IMR-90 (cell line): Measurements from ENCODE around the gene ACOT9. TPM values are rescaled to one million over a fixed set of nuclear protein-coding genes. Genes with fewer than 3 reads are reported as not detected.

ENCODE experiments used
- ATAC-seq: fragments of 200-7000 bp; cut with Tn5 transposase; 2 replicates; pipeline ENCODE4 v1.9.1; 2020; ENCODE audit warnings: low read depth, mild to moderate bottlenecking, moderate library complexity
- BruUV-seq: library from RNA; stranded (reverse); fragments of 400-500 nt; replicated peaks from 2 replicates; lab custom pipeline; 2021; lab: Mats Ljungman, UMichigan
- CTCF ChIA-PET: fragments of 300-600 bp; formaldehyde crosslinking; extraction: SDS; loops from one replicate; lab custom pipeline; 2021; ENCODE audit warnings: antibody characterized with exemption; lab: Yijun Ruan, JAX
- POLR2A ChIA-PET: fragments of 300-600 bp; sonication (Branson Sonifier 250); formaldehyde crosslinking; loops from one replicate; lab custom pipeline; 2022; ENCODE audit warnings: antibody characterized with exemption; ENCODE audit not compliant: unreplicated experiment; lab: Charles Lee
- DNase-seq: peaks from one replicate; pipeline ENCODE4 v3.0.0; 2013
- H2AFZ ChIP-seq: replicated peaks from 2 replicates; pipeline ENCODE3; 2013; ENCODE audit warnings: low read length, mild to moderate bottlenecking; ENCODE audit not compliant: poor library complexity
- H2AK5ac ChIP-seq: 2 replicates; pipeline ENCODE4 v1.6.1; 2013; ENCODE audit warnings: low read depth, low read length, inconsistent platforms
- H2AK9ac ChIP-seq: replicated peaks from 2 replicates; pipeline ENCODE3; 2013; ENCODE audit warnings: mild to moderate bottlenecking, low read depth, low read length, moderate library complexity; ENCODE audit not compliant: poor library complexity
- H2BK120ac ChIP-seq: 2 replicates; pipeline ENCODE4 v1.6.1; 2013; ENCODE audit warnings: low read depth, low read length, inconsistent platforms
- H2BK15ac ChIP-seq: 3 replicates; pipeline ENCODE4 v1.6.1; 2013; ENCODE audit warnings: low read depth, low read length, inconsistent platforms
- H2BK20ac ChIP-seq: 2 replicates; pipeline ENCODE4 v1.6.1; 2013; ENCODE audit warnings: low read depth, mild to moderate bottlenecking, inconsistent platforms, low read length, moderate library complexity
- H2BK5ac ChIP-seq: 2 replicates; pipeline ENCODE4 v1.6.1; 2013; ENCODE audit warnings: mild to moderate bottlenecking, low read depth, low read length, inconsistent platforms; ENCODE audit not compliant: poor library complexity, severe bottlenecking
- H3K14ac ChIP-seq: replicated peaks from 2 replicates; pipeline ENCODE4 v1.6.1; 2013; ENCODE audit warnings: low read depth, low read length, inconsistent platforms
- H3K18ac ChIP-seq: 2 replicates; pipeline ENCODE4 v1.6.1; 2013; ENCODE audit warnings: low read depth, low read length, control low read depth
- H3K23ac ChIP-seq: 2 replicates; pipeline ENCODE4 v1.6.1; 2013; ENCODE audit warnings: low read depth, low read length, inconsistent platforms
- H3K27ac ChIP-seq: 2 replicates; pipeline ENCODE4 v1.5.1; 2013; ENCODE audit warnings: mild to moderate bottlenecking, control low read depth, low read length; ENCODE audit not compliant: insufficient read depth
- H3K27me3 ChIP-seq: 2 replicates; pipeline ENCODE4 v1.6.1; 2013; ENCODE audit warnings: low read length; ENCODE audit not compliant: control insufficient read depth, insufficient read depth
- H3K36me3 ChIP-seq: 2 replicates; pipeline ENCODE4 v1.6.1; 2013; ENCODE audit warnings: low read length, mixed read lengths; ENCODE audit not compliant: control insufficient read depth, insufficient read depth
- H3K4ac ChIP-seq: 2 replicates; pipeline ENCODE4 v1.6.1; 2013; ENCODE audit warnings: low read depth, low read length, inconsistent platforms
- H3K4me1 ChIP-seq: 2 replicates; pipeline ENCODE4 v1.6.1; 2013; ENCODE audit warnings: low read length, mixed read lengths; ENCODE audit not compliant: control insufficient read depth, insufficient read depth
- H3K4me2 ChIP-seq: 2 replicates; pipeline ENCODE4 v1.6.1; 2013; ENCODE audit warnings: low read depth, mild to moderate bottlenecking, control low read depth, low read length, moderate library complexity
- H3K4me3 ChIP-seq: 2 replicates; pipeline ENCODE4 v1.5.1; 2013; ENCODE audit warnings: low read depth, mild to moderate bottlenecking, control low read depth, low read length, moderate library complexity; ENCODE audit not compliant: insufficient read depth
- H3K56ac ChIP-seq: 2 replicates; pipeline ENCODE4 v1.6.1; 2013; ENCODE audit warnings: low read length, inconsistent platforms; ENCODE audit not compliant: insufficient read depth; ENCODE audit errors: extremely low read depth
- H3K79me1 ChIP-seq, 2 experiments: 2 replicates each; pipeline ENCODE4 v1.6.1; 2013; ENCODE audit warnings: low read length in 2 of 2, inconsistent platforms in 1 of 2, low read depth in 1 of 2
- H3K9ac ChIP-seq: 2 replicates; pipeline ENCODE4 v1.6.1; 2013; ENCODE audit warnings: low read depth, low read length, control low read depth
- H3K9me1 ChIP-seq: 2 replicates; pipeline ENCODE4 v1.6.1; 2013; ENCODE audit warnings: low read length, inconsistent platforms; ENCODE audit not compliant: insufficient read depth
- H3K9me3 ChIP-seq: 2 replicates; pipeline ENCODE4 v1.6.1; 2013; ENCODE audit warnings: low read length; ENCODE audit not compliant: control insufficient read depth, insufficient read depth
- H4K20me1 ChIP-seq: 2 replicates; pipeline ENCODE4 v1.6.1; 2013; ENCODE audit warnings: low read length, inconsistent platforms; ENCODE audit not compliant: insufficient read depth
- H4K5ac ChIP-seq: 2 replicates; pipeline ENCODE4 v1.6.1; 2013; ENCODE audit warnings: mild to moderate bottlenecking, low read depth, low read length, control low read depth
- H4K8ac ChIP-seq, 2 experiments: 2 replicates each; pipeline ENCODE4 v1.6.1; 2013; ENCODE audit warnings: low read depth in 2 of 2, low read length in 2 of 2, control low read depth in 1 of 2, inconsistent platforms in 1 of 2
- H4K91ac ChIP-seq: 2 replicates; pipeline ENCODE4 v1.6.1; 2013; ENCODE audit warnings: low read depth, low read length, inconsistent platforms; ENCODE audit not compliant: insufficient read depth
- CEBPB ChIP-seq: IDR thresholded peaks from 2 replicates; pipeline ENCODE4 v1.6.1; 2012; ENCODE audit warnings: low read depth, low read length, improper control_type of control experiment
- POLR2A ChIP-seq: IDR thresholded peaks from 2 replicates; pipeline ENCODE4 v1.6.1; 2012; ENCODE audit warnings: mild to moderate bottlenecking, low read depth, low read length
- WGBS, 2 experiments: methylation state at CpG; one replicate each; pipeline versions ENCODE4 v1.1.5 to v1.1.7; 2013; ENCODE audit warnings: missing lambda C conversion rate in 2 of 2; ENCODE audit not compliant: insufficient read length in 1 of 2; ENCODE audit errors: extremely low coverage in 2 of 2; 5-methylcytosine and 5-hydroxymethylcytosine counted together
- dilution Hi-C: fragments of 300-500 bp; cut with HindIII; formaldehyde crosslinking; loops from one replicate; pipeline ENCODE4 v1.14.3; 2018; ENCODE audit warnings: low sequenced_read_pairs; ENCODE audit not compliant: unreplicated experiment
- in situ Hi-C: fragments of 300-500 bp; cut with MboI; formaldehyde crosslinking; loops from 3 replicates; pipeline ENCODE4 v1.14.3; 2019; ENCODE audit warnings: low sequenced_read_pairs, inconsistent platforms, mixed read lengths
- intact Hi-C: fragments of 100-400 bp; cut with micrococcal nuclease; formaldehyde crosslinking; loops from 2 replicates; pipeline ENCODE4 v1.10.0; 2022
- polyA plus RNA-seq, 3 experiments: library from polyadenylated mRNA; depleted of rRNA; stranded (reverse); fragments of >200 nt; gene quantifications; 2 replicates each; pipeline ENCODE4 v1.2.3, GENCODE V29; 2012; ENCODE audit warnings: low replicate concordance in 1 of 3
- total RNA-seq: library from RNA; depleted of rRNA; stranded (reverse); fragments of >200 nt; gene quantifications from 2 replicates; pipeline ENCODE4 v1.2.3, GENCODE V29; 2012

ACOT9 gene
- total and polyA plus RNA-seq, 2 of the 4 experiments (the other 2 are of a cell fraction): 43.5 to 47.3 TPM

DNA sequence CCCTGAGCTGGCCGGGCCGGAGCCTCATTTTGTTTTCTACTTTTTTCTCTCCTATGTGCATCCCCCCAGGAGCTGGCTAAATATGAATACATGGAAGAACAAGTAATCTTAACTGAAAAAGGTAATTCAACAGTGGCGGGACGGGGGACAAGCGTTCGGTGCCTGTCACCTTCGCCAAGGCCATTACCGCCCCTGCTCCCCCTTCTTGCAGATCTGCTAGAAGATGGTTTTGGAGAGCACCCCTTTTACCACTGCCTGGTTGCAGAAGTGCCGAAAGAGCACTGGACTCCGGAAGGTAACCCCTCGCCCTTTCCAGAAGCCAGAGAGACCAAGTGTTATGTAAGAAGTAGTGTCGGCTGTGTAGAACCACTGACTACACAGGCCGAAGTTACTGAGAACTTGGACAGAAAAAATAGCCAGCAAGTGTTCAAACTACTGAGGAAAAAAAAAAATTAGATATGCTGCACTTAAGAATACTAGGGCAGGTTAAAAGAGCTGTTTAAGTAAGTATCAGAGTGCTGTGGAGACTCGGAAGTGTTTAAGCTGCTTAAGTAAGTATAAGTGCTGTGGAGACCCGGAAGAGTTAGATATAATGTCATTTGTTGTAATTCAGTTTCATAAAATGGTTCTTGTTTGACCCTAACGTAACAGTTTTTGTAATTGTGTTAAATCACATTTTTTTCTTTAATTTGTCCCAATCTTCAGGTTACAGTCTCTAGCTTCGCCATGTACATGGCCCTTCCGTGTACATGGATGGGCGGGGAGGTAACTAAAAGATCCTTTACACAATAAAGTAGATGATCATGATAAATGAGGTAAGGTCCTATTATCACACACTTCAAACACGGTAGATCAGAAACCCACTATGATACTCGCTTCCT lies 40.8 kb upstream of the ACOT9 start:
- in situ Hi-C loops: loop anchor here (10.0 kb wide), 1 partner anchor 121 kb away; the partner anchor contains the start of genes APOO and CXorf58
- ATAC-seq (no peak), DNase-seq (no peak)
- peak overlapping the region; percentile 24; the same call in 1 of the 2 replicates for H3K56ac ChIP-seq
- no peak overlapping the region; the same call in 1 of the 2 replicates for H2BK20ac ChIP-seq
- H3K27ac ChIP-seq: peak overlapping the region; percentile 78
- H3K18ac ChIP-seq: peak overlapping the region; percentile 54
- H4K5ac ChIP-seq: peak overlapping the region; percentile 41; the same call in 1 of the 2 replicates
- no peaks in the 10 kb centered on the region; the same call in 1 of the 2 replicates for H3K4me1 ChIP-seq
- peak overlapping the region; percentile 45; the same call in 1 of the 2 replicates for H2AK5ac ChIP-seq
- dilution Hi-C loops: no loop called here
- H2AK9ac ChIP-seq: peak overlapping the region; percentile 15
- TF ChIP-seq CEBPB (no peak), POLR2A (peak; percentile 66)
- 64% methylated on average over 4 of the region's 21 CpGs; no CpG with 5 or more reads in 1 of the 2 experiments for WGBS, 2 experiments
- ChIA-PET CTCF (interaction anchor here (0.5 to 4.6 kb wide), 6 partner anchors 38 to 118 kb away, joined by 3 to 34 read pairs (median 3); no protein-coding TSS in a partner anchor), POLR2A (interaction anchor here (0.6 to 1.3 kb wide), 3 partner anchors 86 to 119 kb away, joined by 3 to 5 read pairs (median 4); no protein-coding TSS in a partner anchor)
- H3K4me2 ChIP-seq: peak overlapping the region; percentile 97
- H3K27me3 ChIP-seq: no peaks in the 10 kb centered on the region
- peak overlapping the region; percentile 25; the same call in 1 of the 2 replicates for H2BK120ac ChIP-seq
- H2BK15ac ChIP-seq: no peak overlapping the region
- peak overlapping the region; percentile 72 for H3K14ac ChIP-seq
- peaks cover 0 to 5% of the 10 kb centered on the region in 2 experiments; a peak in 2 of 4 replicates for H3K79me1 ChIP-seq
- H3K23ac ChIP-seq: no peak overlapping the region; the same call in 1 of the 2 replicates
- peaks cover 3% of the 10 kb centered on the region; the same call in 1 of the 2 replicates for H4K20me1 ChIP-seq
- no peaks in the 10 kb centered on the region for H3K9me1 ChIP-seq
- peak overlapping the region; percentile 38 for H2AFZ ChIP-seq
- BruUV-seq: TSS peak; percentile 67
- H4K8ac ChIP-seq: peak overlapping the region in 1 of 2 experiments; percentile 22; a peak in 1 of 4 replicates
- peak overlapping the region; percentile 56 for H2BK5ac ChIP-seq
- no peaks in the 10 kb centered on the region for H3K9me3 ChIP-seq
- peak overlapping the region; percentile 74 for H3K4me3 ChIP-seq
- intact Hi-C loops: loop anchor here (1.0 to 5.0 kb wide), 3 partner anchors 118 to 268 kb away; partner anchors contain the start of genes EIF2S3 and KLHL15
- peak overlapping the region; percentile 70 for H3K4ac ChIP-seq
- no peak overlapping the region for H4K91ac ChIP-seq
- H3K36me3 ChIP-seq: peaks cover 2% of the 10 kb centered on the region; the same call in 1 of the 2 replicates
- H3K9ac ChIP-seq: peak overlapping the region; percentile 81
